ENCODE measurements around the gene NPC1. TPM values are rescaled to one million over a fixed set of nuclear protein-coding genes. Genes with fewer than 3 reads are reported as not detected.

Gene NPC1
- total RNA-seq = 23.7 and 40.2 TPM in 2 replicates

GRCh38 chr18:23586249-23587196, at the start of gene NPC1:
TSS of gene NPC1 (minus strand) at chr18:23586506. CDS start at chr18:23586343, 163 bp downstream.

DNA sequence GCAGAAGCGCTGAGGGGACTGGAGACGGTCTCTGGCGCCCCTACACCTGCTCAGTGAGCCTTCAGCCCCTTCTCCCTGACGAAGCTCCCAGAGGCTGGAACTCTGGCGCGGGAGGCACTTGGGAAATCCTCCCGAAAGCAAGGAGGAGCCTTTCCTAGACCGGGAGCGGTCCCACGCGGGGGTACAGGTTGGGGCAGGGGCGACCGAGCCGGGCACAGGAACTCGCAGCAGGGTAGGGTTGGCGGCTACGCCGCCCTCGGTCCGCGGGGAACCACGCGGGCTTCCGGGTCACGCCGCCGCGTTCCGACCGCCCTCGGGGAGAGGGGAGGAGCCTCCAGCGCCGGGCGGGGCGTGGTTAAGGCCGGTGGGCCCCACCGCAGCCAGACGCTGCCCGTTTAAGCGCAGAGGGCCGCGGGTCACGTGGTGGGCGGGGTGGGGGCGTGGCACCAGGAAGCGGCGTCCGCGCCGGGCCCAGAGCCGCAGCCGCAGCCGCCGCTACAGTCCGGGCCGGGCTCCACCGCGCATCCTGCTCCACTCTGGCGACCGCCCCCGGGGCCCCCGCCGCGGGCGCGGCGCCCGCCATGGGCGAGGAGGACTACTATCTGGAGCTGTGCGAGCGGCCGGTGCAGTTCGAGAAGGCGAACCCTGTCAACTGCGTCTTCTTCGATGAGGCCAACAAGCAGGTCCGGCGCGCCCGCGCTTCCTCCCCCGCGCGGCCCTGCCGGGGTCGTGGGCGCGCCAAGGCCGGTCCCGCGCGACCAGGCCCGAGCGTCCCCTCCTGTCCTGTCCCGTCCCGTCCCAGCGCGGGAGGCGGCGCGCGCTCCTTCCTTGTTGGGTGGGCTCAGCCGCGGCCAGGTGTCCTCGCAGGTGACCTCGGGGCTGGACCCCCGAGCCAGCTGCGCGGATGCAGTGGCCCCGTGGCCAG, 83.0 kb downstream of the NPC1 start, which contains the start of gene RMC1:
Gene RMC1, plus strand, starts transcription at position 474 of the 925 bp plus-strand sequence. Its CDS starts 108 bp downstream, at position 582.

Other genes with a start within 250 kb of the NPC1 start
- 51.9 and 57.4 TPM in 2 replicates for gene RIOK3, start 133.2 kb downstream of the NPC1 start, total RNA-seq
- 19.5 and 24.7 TPM in 2 replicates for gene RMC1, start 83.0 kb downstream of the NPC1 start, total RNA-seq
- gene ANKRD29, start 76.4 kb upstream of the NPC1 start, total RNA-seq = 5.9 and 9.8 TPM in 2 replicates
- 4.9 and 11.2 TPM in 2 replicates for gene LAMA3, start 102.9 kb upstream of the NPC1 start, total RNA-seq